HG02571 (cell line): ENCODE measurements around the gene KIF21A.

ENCODE experiments used
- ATAC-seq: cut with Tn5 transposase; IDR thresholded peaks from one replicate; pipeline ENCODE4 v1.9.1; 2021; ENCODE audit warnings: mild to moderate bottlenecking, moderate library complexity; ENCODE audit not compliant: unreplicated experiment

Gene KIF21A

GRCh38 chr12:39392154-39392925 is 50.6 kb downstream of the KIF21A start:
- ATAC-seq: no peak

GRCh38 chr12:39390752-39391151 is 52.2 kb downstream of the KIF21A start:
- no peak for ATAC-seq

GRCh38 chr12:39389399-39390150 is 53.3 kb downstream of the KIF21A start:
- no peak for ATAC-seq

GRCh38 chr12:39386335-39386734 is 56.6 kb downstream of the KIF21A start:
- ATAC-seq: no peak

GRCh38 chr12:39383114-39383513 is 59.8 kb downstream of the KIF21A start:
- ATAC-seq: no peak

GRCh38 chr12:39380090-39380489 is 62.8 kb downstream of the KIF21A start:
- ATAC-seq: no peak

- ATAC-seq: no peak
Measured at GRCh38 chr12:39378341-39378740, 64.6 kb downstream of the KIF21A start.

GRCh38 chr12:39375206-39375808 is 67.6 kb downstream of the KIF21A start:
- no peak for ATAC-seq

GRCh38 chr12:39372929-39373328 is 70.0 kb downstream of the KIF21A start:
- peak; percentile 81 for ATAC-seq

- ATAC-seq: no peak
Measured at GRCh38 chr12:39372204-39372925, 70.6 kb downstream of the KIF21A start.

GRCh38 chr12:39369756-39370155 is 73.2 kb downstream of the KIF21A start:
- ATAC-seq: no peak

- no peak for ATAC-seq
Measured at GRCh38 chr12:39368891-39369290, 74.0 kb downstream of the KIF21A start.

- ATAC-seq: no peak
Measured at GRCh38 chr12:39368096-39368495, 74.8 kb downstream of the KIF21A start.

- ATAC-seq: no peak
Measured at GRCh38 chr12:39367494-39367893, 75.4 kb downstream of the KIF21A start.

- ATAC-seq: no peak
Measured at GRCh38 chr12:39365364-39366001, 77.4 kb downstream of the KIF21A start.

GRCh38 chr12:39364196-39364595 is 78.7 kb downstream of the KIF21A start:
- no peak for ATAC-seq

- ATAC-seq: no peak
Measured at GRCh38 chr12:39359645-39360044, 83.3 kb downstream of the KIF21A start.

GRCh38 chr12:39357041-39357440 is 85.9 kb downstream of the KIF21A start:
- no peak for ATAC-seq

GRCh38 chr12:39355841-39356240 is 87.1 kb downstream of the KIF21A start:
- ATAC-seq: no peak

GRCh38 chr12:39354955-39355354 is 88.0 kb downstream of the KIF21A start:
- no peak for ATAC-seq
